Chondrocyte (in vitro differentiated cells): Measurements from ENCODE around the gene BMP6. TPM values are rescaled to one million over a fixed set of nuclear protein-coding genes. Genes with fewer than 3 reads are reported as not detected.

Experiments used
- DNase-seq: peaks from one replicate; pipeline ENCODE4 v3.0.0; 2021; ENCODE audit warnings: mixed read lengths, low spot score
- H3K27ac Mint-ChIP-seq: one replicate; pipeline ENCODE4 v1.8.0; 2021; ENCODE audit warnings: mild to moderate bottlenecking, moderate library complexity, mixed read lengths; ENCODE audit not compliant: unreplicated experiment
- H3K27me3 Mint-ChIP-seq: 2 replicates; pipeline ENCODE4 v1.8.0; 2021; ENCODE audit warnings: low read depth, mixed read lengths
- H3K36me3 Mint-ChIP-seq: 2 replicates; pipeline ENCODE4 v1.8.0; 2021; ENCODE audit warnings: low read depth, mixed read lengths
- H3K4me1 Mint-ChIP-seq: 2 replicates; pipeline ENCODE4 v1.8.0; 2021; ENCODE audit warnings: low read depth, mild to moderate bottlenecking, mixed read lengths
- H3K4me3 Mint-ChIP-seq: one replicate; pipeline ENCODE4 v1.8.0; 2021; ENCODE audit warnings: mild to moderate bottlenecking, moderate library complexity, mixed read lengths; ENCODE audit not compliant: unreplicated experiment
- H3K9me3 Mint-ChIP-seq: 2 replicates; pipeline ENCODE4 v1.8.0; 2021; ENCODE audit warnings: low read depth, mixed read lengths
- CTCF ChIP-seq: fragments of 200-600 bp; sonication (generic); IDR thresholded peaks from 2 replicates; pipeline ENCODE4 v1.5.0; 2021; ENCODE audit warnings: antibody characterized with exemption, mild to moderate bottlenecking, moderate library complexity
- total RNA-seq: library from RNA; stranded (reverse); gene quantifications from 3 replicates; pipeline ENCODE4 v1.2.1, GENCODE V29; 2021

Gene BMP6
- total RNA-seq, 1 donor from 2014 or later, result 0.50 TPM

- no peaks in the 10 kb centered on the region for H3K9me3 Mint-ChIP-seq
- peak overlapping the region; percentile 68 for H3K4me3 Mint-ChIP-seq
- H3K36me3 Mint-ChIP-seq, result no peaks in the 10 kb centered on the region
- H3K4me1 Mint-ChIP-seq, result peaks cover 17% of the 10 kb centered on the region
- H3K27ac Mint-ChIP-seq, result peak overlapping the region; percentile 92
- no peak for TF ChIP-seq CTCF
- no peak for DNase-seq
- no peaks in the 10 kb centered on the region for H3K27me3 Mint-ChIP-seq
Observed at GRCh38 chr6:7692453-7692784, 33.5 kb upstream of the BMP6 start.

GRCh38 chr6:7693827-7694226, 32.1 kb upstream of the BMP6 start:
- TF ChIP-seq CTCF, result no peak
- peaks cover 29% of the 10 kb centered on the region for H3K4me1 Mint-ChIP-seq
- no peaks in the 10 kb centered on the region for H3K36me3 Mint-ChIP-seq
- DNase-seq, result no peak
- H3K9me3 Mint-ChIP-seq, result no peaks in the 10 kb centered on the region
- no peak overlapping the region for H3K4me3 Mint-ChIP-seq
- no peaks in the 10 kb centered on the region for H3K27me3 Mint-ChIP-seq
- H3K27ac Mint-ChIP-seq, result no peak overlapping the region

- Mint-ChIP-seq H3K4me3 (no peak overlapping the region), H3K27ac (no peak overlapping the region), H3K36me3 (no peaks in the 10 kb centered on the region), H3K4me1 (peaks cover 25% of the 10 kb centered on the region), H3K9me3 (no peaks in the 10 kb centered on the region), H3K27me3 (no peaks in the 10 kb centered on the region)
- TF ChIP-seq CTCF, result no peak
- DNase-seq, result no peak
Observed at GRCh38 chr6:7696061-7696460, 29.8 kb upstream of the BMP6 start.

GRCh38 chr6:7697432-7697819, 28.5 kb upstream of the BMP6 start:
- no peak for TF ChIP-seq CTCF
- Mint-ChIP-seq H3K4me3 (peak overlapping the region; percentile 49), H3K36me3 (no peaks in the 10 kb centered on the region), H3K9me3 (no peaks in the 10 kb centered on the region), H3K27ac (peak overlapping the region; percentile 91), H3K27me3 (no peaks in the 10 kb centered on the region), H3K4me1 (peaks cover 17% of the 10 kb centered on the region)
- no peak for DNase-seq

- Mint-ChIP-seq H3K27me3 (no peaks in the 10 kb centered on the region), H3K4me1 (peaks cover 15% of the 10 kb centered on the region), H3K4me3 (peak overlapping the region; percentile 49), H3K36me3 (no peaks in the 10 kb centered on the region), H3K9me3 (no peaks in the 10 kb centered on the region), H3K27ac (peak overlapping the region; percentile 91)
- no peak for TF ChIP-seq CTCF
- DNase-seq, result no peak
Observed at GRCh38 chr6:7697820-7698623, 27.9 kb upstream of the BMP6 start.
